ENCODE measurements around the gene EIF2B5. TPM values are rescaled to one million over a fixed set of nuclear protein-coding genes. Genes with fewer than 3 reads are reported as not detected.
A peak's percentile ranks its signal among the peaks of the same experiment; 100 is the strongest.

EIF2B5 gene
- total and polyA plus RNA-seq, 2 of the 13 experiments (the other 11 are each of a cell fraction or from before 2014, with no cell fraction given) = 38.4 to 60.2 TPM

DNA sequence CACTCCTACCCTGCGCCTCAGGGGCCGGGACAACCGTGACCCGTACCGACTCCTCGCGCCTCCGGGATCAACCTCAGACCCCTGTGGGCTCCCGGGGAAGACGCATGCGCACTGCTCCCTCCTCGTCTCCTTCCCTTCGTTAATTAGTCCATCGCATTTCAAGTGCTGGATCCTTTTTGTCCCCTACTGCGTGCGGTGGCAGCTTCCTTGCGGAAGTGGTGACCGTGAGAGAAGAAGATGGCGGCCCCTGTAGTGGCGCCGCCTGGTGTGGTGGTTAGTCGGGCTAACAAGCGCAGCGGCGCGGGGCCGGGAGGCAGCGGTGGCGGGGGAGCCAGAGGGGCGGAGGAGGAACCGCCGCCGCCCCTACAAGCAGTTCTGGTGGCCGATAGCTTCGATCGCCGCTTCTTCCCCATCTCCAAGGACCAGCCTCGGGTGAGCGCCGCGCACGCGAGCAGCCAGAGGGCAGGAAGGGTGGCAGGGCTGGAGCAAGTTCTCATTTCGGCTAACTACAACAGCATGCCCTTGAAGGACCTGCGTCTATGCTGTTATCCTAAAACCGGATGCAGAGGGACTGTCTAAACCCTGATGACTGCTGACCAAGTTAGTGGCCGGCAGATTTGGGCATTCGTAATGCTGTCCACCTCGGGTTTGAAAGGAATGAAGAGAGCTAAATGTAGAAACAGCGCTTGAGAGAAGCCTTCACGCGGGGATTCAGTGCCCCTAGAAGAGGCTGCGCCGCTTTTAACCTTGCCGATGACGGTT is at the start of gene EIF2B5 (continued):
- no peak for TF ChIP-seq THYN1 (CRISPR knock-in tag; IDR thresholded peaks at IDR 0.05; ENCODE audit: borderline replicate concordance, low read depth)
- TF ChIP-seq, protein P1, sequence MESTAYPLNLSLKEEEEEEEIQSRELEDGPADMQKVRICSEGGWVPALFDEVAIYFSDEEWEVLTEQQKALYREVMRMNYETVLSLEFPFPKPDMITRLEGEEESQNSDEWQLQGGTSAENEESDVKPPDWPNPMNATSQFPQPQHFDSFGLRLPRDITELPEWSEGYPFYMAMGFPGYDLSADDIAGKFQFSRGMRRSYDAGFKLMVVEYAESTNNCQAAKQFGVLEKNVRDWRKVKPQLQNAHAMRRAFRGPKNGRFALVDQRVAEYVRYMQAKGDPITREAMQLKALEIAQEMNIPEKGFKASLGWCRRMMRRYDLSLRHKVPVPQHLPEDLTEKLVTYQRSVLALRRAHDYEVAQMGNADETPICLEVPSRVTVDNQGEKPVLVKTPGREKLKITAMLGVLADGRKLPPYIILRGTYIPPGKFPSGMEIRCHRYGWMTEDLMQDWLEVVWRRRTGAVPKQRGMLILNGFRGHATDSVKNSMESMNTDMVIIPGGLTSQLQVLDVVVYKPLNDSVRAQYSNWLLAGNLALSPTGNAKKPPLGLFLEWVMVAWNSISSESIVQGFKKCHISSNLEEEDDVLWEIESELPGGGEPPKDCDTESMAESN (CRISPR knock-in tag; conservative IDR thresholded peaks at IDR 0.05) = peak; percentile 83; the same call in 1 of the 2 replicates
- TF ChIP-seq, protein P2, sequence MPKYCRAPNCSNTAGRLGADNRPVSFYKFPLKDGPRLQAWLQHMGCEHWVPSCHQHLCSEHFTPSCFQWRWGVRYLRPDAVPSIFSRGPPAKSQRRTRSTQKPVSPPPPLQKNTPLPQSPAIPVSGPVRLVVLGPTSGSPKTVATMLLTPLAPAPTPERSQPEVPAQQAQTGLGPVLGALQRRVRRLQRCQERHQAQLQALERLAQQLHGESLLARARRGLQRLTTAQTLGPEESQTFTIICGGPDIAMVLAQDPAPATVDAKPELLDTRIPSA (CRISPR knock-in tag; IDR thresholded peaks at IDR 0.05; ENCODE audit: borderline replicate concordance) = peak; percentile 25; the same call in 1 of the 2 replicates
- 0 out of 2 replicates have a peak, but pooled peaks have one; percentile 42 for TF ChIP-seq ZNF224 (CRISPR knock-in tag; IDR thresholded peaks at IDR 0.05)
- no peak for TF ChIP-seq ZNF530 (CRISPR knock-in tag; IDR thresholded peaks at IDR 0.05; ENCODE audit: low read depth)
- TF ChIP-seq HMG20A (CRISPR knock-in tag; IDR thresholded peaks at IDR 0.05; ENCODE audit: borderline replicate concordance) = no peak
- TF ChIP-seq MEF2D (CRISPR knock-in tag; IDR thresholded peaks at IDR 0.05) = peak; percentile 13; the same call in 1 of the 2 replicates
- peak; percentile 21 for TF ChIP-seq ZNF441 (CRISPR knock-in tag; IDR thresholded peaks at IDR 0.05; ENCODE audit: borderline replicate concordance)
- TF ChIP-seq TGIF2 (CRISPR knock-in tag; IDR thresholded peaks at IDR 0.05) = peak; percentile 96
- 0 out of 2 replicates have a peak, but pooled peaks have one; percentile 19 for TF ChIP-seq ZNF777 (CRISPR knock-in tag; IDR thresholded peaks at IDR 0.05)
- TF ChIP-seq NFRKB (IDR thresholded peaks at IDR 0.05) = peak; percentile 88
- TF ChIP-seq, protein P3, sequence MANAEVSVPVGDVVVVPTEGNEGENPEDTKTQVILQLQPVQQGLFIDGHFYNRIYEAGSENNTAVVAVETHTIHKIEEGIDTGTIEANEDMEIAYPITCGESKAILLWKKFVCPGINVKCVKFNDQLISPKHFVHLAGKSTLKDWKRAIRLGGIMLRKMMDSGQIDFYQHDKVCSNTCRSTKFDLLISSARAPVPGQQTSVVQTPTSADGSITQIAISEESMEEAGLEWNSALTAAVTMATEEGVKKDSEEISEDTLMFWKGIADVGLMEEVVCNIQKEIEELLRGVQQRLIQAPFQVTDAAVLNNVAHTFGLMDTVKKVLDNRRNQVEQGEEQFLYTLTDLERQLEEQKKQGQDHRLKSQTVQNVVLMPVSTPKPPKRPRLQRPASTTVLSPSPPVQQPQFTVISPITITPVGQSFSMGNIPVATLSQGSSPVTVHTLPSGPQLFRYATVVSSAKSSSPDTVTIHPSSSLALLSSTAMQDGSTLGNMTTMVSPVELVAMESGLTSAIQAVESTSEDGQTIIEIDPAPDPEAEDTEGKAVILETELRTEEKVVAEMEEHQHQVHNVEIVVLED (CRISPR knock-in tag; IDR thresholded peaks at IDR 0.05; ENCODE audit: borderline replicate concordance) = peak; percentile 73; the same call in 1 of the 2 replicates
- TF ChIP-seq, protein P4, sequence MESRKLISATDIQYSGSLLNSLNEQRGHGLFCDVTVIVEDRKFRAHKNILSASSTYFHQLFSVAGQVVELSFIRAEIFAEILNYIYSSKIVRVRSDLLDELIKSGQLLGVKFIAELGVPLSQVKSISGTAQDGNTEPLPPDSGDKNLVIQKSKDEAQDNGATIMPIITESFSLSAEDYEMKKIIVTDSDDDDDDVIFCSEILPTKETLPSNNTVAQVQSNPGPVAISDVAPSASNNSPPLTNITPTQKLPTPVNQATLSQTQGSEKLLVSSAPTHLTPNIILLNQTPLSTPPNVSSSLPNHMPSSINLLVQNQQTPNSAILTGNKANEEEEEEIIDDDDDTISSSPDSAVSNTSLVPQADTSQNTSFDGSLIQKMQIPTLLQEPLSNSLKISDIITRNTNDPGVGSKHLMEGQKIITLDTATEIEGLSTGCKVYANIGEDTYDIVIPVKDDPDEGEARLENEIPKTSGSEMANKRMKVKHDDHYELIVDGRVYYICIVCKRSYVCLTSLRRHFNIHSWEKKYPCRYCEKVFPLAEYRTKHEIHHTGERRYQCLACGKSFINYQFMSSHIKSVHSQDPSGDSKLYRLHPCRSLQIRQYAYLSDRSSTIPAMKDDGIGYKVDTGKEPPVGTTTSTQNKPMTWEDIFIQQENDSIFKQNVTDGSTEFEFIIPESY (CRISPR knock-in tag; IDR thresholded peaks at IDR 0.05) = peak; percentile 61; the same call in 1 of the 2 replicates
- TF ChIP-seq, protein P5, sequence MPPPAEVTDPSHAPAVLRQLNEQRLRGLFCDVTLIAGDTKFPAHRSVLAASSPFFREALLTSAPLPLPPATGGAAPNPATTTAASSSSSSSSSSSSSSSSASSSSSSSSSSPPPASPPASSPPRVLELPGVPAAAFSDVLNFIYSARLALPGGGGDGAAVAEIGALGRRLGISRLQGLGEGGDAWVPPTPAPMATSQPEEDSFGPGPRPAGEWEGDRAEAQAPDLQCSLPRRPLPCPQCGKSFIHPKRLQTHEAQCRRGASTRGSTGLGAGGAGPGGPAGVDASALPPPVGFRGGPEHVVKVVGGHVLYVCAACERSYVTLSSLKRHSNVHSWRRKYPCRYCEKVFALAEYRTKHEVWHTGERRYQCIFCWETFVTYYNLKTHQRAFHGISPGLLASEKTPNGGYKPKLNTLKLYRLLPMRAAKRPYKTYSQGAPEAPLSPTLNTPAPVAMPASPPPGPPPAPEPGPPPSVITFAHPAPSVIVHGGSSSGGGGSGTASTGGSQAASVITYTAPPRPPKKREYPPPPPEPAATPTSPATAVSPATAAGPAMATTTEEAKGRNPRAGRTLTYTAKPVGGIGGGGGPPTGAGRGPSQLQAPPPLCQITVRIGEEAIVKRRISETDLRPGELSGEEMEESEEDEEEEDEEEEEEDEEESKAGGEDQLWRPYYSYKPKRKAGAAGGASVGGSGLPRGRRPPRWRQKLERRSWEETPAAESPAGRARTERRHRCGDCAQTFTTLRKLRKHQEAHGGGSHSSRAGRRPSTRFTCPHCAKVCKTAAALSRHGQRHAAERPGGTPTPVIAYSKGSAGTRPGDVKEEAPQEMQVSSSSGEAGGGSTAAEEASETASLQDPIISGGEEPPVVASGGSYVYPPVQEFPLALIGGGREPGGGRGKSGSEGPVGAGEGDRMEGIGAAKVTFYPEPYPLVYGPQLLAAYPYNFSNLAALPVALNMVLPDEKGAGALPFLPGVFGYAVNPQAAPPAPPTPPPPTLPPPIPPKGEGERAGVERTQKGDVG (CRISPR knock-in tag; IDR thresholded peaks at IDR 0.05; ENCODE audit: borderline replicate concordance) = peak; percentile 10; the same call in 1 of the 2 replicates
- TF ChIP-seq, protein P6, sequence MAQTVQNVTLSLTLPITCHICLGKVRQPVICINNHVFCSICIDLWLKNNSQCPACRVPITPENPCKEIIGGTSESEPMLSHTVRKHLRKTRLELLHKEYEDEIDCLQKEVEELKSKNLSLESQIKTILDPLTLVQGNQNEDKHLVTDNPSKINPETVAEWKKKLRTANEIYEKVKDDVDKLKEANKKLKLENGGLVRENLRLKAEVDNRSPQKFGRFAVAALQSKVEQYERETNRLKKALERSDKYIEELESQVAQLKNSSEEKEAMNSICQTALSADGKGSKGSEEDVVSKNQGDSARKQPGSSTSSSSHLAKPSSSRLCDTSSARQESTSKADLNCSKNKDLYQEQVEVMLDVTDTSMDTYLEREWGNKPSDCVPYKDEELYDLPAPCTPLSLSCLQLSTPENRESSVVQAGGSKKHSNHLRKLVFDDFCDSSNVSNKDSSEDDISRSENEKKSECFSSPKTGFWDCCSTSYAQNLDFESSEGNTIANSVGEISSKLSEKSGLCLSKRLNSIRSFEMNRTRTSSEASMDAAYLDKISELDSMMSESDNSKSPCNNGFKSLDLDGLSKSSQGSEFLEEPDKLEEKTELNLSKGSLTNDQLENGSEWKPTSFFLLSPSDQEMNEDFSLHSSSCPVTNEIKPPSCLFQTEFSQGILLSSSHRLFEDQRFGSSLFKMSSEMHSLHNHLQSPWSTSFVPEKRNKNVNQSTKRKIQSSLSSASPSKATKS (CRISPR knock-in tag; IDR thresholded peaks at IDR 0.05) = no peak
- no peak for TF ChIP-seq SMARCC2 (IDR thresholded peaks at IDR 0.05)
